IPS-11a (cell line): ENCODE measurements around the gene SLC6A9.

Experiments used
- H3K4me3 ChIP-seq: one replicate; pipeline ENCODE4 v1.5.1; 2013; ENCODE audit warnings: low read depth, low read length, control low read depth

SLC6A9 gene

DNA sequence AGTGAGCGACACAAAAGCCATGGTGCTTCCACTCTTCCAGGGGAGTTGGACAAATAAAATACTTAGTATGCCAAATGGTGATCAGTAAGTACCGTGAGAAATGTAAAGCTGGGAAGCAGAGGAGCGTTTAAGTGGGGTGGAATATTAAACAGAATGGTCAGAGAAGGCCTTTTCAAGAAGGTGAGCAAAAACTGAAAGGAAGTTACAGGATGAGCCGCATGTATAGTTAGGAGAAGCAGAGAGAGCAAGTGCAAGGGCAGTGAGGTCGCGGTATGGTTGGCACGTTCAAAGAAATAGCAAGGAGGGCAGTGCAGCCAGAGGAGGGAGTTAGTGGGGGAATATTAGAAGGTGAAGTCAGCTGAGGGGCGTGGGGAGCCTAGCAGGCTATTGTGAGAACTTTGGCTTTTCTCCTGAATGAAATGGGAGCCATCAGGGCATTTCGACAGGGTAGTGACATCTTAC, 57.2 kb downstream of the SLC6A9 start:
- H3K4me3 ChIP-seq, result peak overlapping the region; percentile 81

DNA sequence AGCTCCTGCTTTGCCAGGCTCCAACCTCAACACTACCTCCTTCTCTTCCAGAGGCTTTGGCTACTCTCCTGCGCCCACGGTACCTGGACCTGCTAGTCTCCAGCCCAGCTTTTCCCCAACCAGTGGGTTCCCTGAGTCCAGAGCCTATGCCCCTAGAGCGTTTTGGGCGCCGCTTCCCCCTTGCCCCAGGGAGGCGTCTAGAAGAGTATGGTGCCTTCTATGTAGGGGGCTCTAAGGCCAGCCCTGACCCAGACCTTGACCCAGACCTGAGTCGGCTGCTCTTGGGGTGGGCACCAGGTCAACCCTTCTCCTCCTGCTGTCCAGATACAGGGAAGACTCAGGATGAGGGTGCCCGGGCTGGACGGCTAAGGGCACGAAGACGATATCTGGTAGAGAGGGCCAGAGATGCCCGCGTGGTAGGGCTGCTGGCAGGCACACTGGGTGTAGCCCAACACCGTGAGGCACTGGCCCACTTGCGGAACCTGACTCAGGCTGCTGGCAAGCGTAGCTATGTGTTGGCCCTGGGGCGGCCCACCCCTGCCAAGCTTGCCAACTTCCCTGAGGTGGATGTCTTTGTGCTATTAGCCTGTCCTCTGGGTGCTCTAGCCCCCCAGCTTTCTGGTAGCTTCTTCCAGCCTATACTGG, 59.8 kb downstream of the SLC6A9 start:
- H3K4me3 ChIP-seq, result no peak overlapping the region

GRCh38 chr1:43970911-43971310, 60.4 kb downstream of the SLC6A9 start:
- no peak overlapping the region for H3K4me3 ChIP-seq

- peak overlapping the region; percentile 98 for H3K4me3 ChIP-seq
Measured at GRCh38 chr1:43970502-43970901, 60.8 kb downstream of the SLC6A9 start.

GRCh38 chr1:43969746-43970466, 61.4 kb downstream of the SLC6A9 start, which contains the start of gene DPH2:
DPH2 (plus strand) TSS chr1:43970010; CDS start chr1:43970176, 166 bp downstream.
- peak within 1 kb of the TSS; percentile 98 for H3K4me3 ChIP-seq

GRCh38 chr1:43969416-43969745, 61.9 kb downstream of the SLC6A9 start:
- no peak overlapping the region for H3K4me3 ChIP-seq

DNA sequence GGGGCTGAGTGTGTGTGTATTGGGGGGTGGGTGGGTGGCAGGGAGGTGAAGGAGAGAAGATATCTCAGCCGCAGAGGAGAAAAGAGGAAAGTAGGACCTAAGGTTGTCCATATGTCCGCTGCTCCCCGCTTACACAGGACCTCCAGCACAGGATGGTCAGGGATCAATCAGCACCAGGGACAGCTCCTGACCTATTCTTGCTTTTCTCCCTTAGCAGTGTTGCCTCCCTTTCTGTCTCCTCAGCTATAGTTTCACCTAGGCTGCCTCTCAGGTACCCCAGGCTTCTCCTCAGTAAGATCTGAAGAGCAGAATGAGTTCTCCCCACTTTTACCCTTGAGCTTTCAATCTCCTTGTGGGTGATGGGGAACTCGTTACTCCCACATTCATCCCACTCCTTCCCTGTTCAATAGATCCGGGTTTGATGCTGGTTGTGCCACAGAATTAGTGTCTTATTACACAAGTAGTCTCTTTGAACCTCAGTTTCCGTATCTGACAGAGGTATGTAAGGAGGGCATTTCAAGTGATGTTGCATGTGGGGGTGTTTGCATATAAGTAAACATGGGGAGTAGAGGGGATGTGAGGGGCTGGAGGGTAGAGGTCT, 62.8 kb downstream of the SLC6A9 start:
- no peak overlapping the region for H3K4me3 ChIP-seq

GRCh38 chr1:43965316-43965715, 65.9 kb downstream of the SLC6A9 start:
- no peak overlapping the region for H3K4me3 ChIP-seq

- no peak overlapping the region for H3K4me3 ChIP-seq
Measured at GRCh38 chr1:43963890-43964289, 67.4 kb downstream of the SLC6A9 start.

GRCh38 chr1:43963006-43963405, 68.3 kb downstream of the SLC6A9 start:
- no peak overlapping the region for H3K4me3 ChIP-seq

DNA sequence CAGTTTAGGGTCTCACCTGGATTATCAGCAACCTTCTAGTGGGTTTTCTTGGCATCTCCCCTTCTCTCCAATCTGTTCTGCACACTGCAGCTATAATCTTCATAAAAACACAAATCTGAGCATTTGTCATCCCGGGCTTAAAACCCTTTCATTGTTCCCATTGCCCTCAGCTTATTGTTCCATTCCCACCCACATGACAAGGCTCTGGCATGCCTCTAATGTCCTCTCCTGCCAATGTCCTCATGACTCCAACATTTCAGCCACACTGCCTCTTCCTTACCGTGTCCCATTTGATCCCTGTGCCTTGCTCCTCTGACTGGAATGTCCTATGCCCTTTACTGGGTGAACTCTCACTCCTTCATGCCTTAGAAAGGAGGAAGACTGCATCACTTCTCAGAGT, 68.9 kb downstream of the SLC6A9 start:
- H3K4me3 ChIP-seq, result no peak overlapping the region

GRCh38 chr1:43961692-43962091, 69.6 kb downstream of the SLC6A9 start:
- H3K4me3 ChIP-seq, result no peak overlapping the region

DNA sequence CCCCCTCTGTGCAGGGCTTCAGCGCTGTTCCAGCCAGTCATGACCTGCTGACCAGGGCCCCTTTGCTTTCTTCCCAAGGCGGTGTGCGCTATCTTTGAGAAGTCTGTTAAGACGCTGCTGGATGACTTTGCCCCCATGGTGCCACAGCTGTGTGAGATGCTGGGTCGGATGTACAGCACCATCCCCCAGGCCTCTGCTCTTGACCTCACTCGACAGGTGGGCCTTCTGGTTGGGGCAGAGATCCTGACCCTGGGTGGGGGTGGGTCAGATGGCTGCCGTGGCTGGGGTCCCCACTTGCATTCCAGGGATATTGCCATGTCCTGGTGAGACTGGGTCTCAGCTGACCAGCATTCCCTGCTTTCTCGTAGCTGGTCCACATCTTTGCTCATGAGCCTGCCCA, 70.5 kb downstream of the SLC6A9 start:
- H3K4me3 ChIP-seq, result no peak overlapping the region

- H3K4me3 ChIP-seq, result no peak overlapping the region
Measured at GRCh38 chr1:43958351-43959255, 72.7 kb downstream of the SLC6A9 start.

DNA sequence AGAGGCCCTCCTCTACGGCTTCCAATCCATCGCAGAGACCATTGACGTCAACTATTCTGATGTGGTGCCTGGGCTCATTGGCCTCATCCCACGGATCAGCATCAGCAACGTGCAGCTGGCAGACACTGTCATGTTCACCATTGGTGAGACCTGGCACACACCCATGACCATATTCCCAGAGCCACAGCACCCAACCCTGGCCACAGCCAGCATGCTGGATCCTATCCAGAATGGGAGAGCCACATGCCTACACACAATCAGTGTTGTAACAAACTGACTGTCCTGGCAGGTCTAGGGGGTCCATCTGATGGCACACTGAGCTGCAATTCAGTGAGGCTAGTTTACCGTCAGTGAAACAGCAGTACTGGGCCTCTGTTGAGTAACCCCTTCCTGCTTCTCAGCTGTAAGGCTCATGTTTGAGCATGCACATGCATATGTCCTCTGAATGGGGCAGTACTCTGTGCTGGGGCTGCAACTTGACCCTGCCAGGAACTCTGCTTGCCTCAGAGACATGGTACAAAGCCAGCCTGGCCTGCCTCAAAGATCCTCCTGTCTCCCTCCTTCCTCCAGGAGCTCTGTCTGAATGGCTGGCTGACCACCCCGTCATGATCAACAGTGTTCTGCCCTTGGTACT, 73.7 kb downstream of the SLC6A9 start:
- no peak overlapping the region for H3K4me3 ChIP-seq

- H3K4me3 ChIP-seq, result no peak overlapping the region
Measured at GRCh38 chr1:43956234-43956633, 75.0 kb downstream of the SLC6A9 start.

DNA sequence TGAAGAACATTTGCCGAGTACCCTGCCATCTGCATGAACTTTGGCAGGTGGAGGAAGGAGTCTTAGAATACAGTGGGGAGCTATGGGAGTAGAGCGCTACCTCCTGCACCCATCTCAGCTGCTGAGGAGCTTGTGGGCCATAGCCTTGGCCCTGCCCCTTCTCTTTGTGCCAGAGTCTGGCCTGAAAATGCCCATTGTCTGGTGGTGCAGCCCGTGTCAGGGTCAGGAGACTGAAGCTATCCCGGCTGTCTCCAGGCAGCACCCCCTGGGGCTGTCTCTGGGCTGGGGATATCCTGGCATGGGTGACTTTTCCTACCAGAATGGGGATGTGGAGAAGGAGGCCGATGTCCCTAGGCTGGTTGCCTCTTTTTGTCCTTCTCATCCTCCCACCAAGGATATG, 77.2 kb downstream of the SLC6A9 start:
- no peak overlapping the region for H3K4me3 ChIP-seq

GRCh38 chr1:43953361-43953760, 77.9 kb downstream of the SLC6A9 start:
- no peak overlapping the region for H3K4me3 ChIP-seq

- no peak overlapping the region for H3K4me3 ChIP-seq
Measured at GRCh38 chr1:43952731-43953346, 78.4 kb downstream of the SLC6A9 start.
